ENCODE results near the gene HIVEP3.

DNA sequence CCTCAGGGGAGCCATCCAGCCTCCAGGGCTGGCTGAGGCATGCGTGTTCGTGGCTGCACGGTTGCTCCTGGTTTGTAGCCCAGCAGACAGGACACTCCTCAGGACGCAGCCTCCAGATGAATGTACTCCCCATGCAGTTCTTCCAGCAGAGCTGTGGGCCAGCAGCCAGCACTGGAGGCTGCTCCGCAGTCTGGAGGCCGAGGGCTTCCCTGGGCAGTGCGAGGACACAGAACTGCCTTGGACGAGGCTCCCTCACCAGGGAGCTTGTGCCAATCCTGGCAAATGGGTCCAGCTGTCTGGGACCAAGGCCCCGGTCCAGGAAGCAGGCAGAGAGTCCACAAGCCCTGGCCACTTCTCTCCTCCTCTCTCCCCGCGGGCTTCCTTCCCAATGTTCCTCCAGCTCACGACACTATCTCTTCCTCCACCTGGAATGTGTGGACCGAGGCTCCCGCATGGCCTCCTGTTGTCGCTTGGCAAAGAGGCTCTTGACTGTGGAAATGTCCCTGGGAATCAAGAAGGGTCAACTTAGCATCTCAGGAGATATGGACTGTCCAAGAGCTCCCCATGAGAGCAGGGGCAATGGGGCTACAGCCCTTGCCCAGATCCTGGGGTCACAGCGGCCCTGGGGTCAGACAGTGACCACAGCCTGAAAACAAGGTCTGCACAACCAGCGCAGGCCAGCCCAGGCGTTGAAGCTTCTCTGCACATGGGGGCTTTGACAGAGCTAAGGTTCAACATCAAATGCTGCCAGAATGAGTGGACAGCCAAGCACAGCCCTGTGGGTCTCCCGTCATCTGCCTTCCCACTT is 439.5 kb downstream of the HIVEP3 start:
- TF ChIP-seq, protein P1, sequence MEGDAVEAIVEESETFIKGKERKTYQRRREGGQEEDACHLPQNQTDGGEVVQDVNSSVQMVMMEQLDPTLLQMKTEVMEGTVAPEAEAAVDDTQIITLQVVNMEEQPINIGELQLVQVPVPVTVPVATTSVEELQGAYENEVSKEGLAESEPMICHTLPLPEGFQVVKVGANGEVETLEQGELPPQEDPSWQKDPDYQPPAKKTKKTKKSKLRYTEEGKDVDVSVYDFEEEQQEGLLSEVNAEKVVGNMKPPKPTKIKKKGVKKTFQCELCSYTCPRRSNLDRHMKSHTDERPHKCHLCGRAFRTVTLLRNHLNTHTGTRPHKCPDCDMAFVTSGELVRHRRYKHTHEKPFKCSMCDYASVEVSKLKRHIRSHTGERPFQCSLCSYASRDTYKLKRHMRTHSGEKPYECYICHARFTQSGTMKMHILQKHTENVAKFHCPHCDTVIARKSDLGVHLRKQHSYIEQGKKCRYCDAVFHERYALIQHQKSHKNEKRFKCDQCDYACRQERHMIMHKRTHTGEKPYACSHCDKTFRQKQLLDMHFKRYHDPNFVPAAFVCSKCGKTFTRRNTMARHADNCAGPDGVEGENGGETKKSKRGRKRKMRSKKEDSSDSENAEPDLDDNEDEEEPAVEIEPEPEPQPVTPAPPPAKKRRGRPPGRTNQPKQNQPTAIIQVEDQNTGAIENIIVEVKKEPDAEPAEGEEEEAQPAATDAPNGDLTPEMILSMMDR (conservative IDR thresholded peaks at IDR 0.05) = no peak
- TF ChIP-seq EZH2 (IDR thresholded peaks at IDR 0.05; ENCODE audit: low read depth) = no peak
